GM23338 (cell line): Measurements from ENCODE around the gene CTXN3. TPM values are rescaled to one million over a fixed set of nuclear protein-coding genes. Genes with fewer than 3 reads are reported as not detected.
A peak's percentile ranks its signal among the peaks of the same experiment; 100 is the strongest.

ENCODE experiments used
- ATAC-seq: fragments of 200-7000 bp; cut with Tn5 transposase; 3 replicates; pipeline ENCODE4 v1.9.1; 2020
- DNase-seq: peaks from one replicate; pipeline ENCODE4 v3.0.0-alpha.2; 2015; ENCODE audit warnings: low spot score
- H2AFZ ChIP-seq: fragments of 200-600 bp; sonication (generic); 2 replicates; pipeline ENCODE4 v1.8.0; 2016; ENCODE audit warnings: antibody characterized with exemption, mild to moderate bottlenecking, moderate library complexity
- H3F3A ChIP-seq: fragments of 200-600 bp; sonication (generic); replicated peaks from 2 replicates; pipeline ENCODE4 v1.8.0; 2017; ENCODE audit warnings: antibody characterized with exemption, mixed run types, low read depth
- H3K27ac ChIP-seq: fragments of 200-600 bp; sonication (generic); 2 replicates; pipeline ENCODE4 v1.6.1; 2016; ENCODE audit warnings: low read depth
- H3K27me3 ChIP-seq: fragments of 200-600 bp; sonication (generic); 2 replicates; pipeline ENCODE4 v1.8.0; 2016; ENCODE audit warnings: mild to moderate bottlenecking, mixed run types, moderate library complexity; ENCODE audit not compliant: insufficient read depth
- H3K36me3 ChIP-seq: fragments of 200-600 bp; sonication (generic); 2 replicates; pipeline ENCODE4 v1.8.0; 2016; ENCODE audit warnings: mild to moderate bottlenecking; ENCODE audit not compliant: insufficient read depth
- H3K4me1 ChIP-seq: fragments of 200-600 bp; sonication (generic); 2 replicates; pipeline ENCODE4 v1.8.0; 2016; ENCODE audit warnings: mild to moderate bottlenecking, moderate library complexity; ENCODE audit not compliant: insufficient read depth
- H3K4me2 ChIP-seq: fragments of 200-600 bp; sonication (generic); 2 replicates; pipeline ENCODE4 v1.7.1; 2017; ENCODE audit warnings: mixed run types
- H3K4me3 ChIP-seq: fragments of 200-600 bp; sonication (generic); 2 replicates; pipeline ENCODE4 v1.6.1; 2016; ENCODE audit warnings: mixed run types
- H3K79me2 ChIP-seq: fragments of 200-600 bp; sonication (generic); replicated peaks from 2 replicates; pipeline ENCODE4 v1.8.0; 2017; ENCODE audit warnings: mild to moderate bottlenecking; ENCODE audit not compliant: insufficient read depth
- H3K9me2 ChIP-seq: fragments of 200-600 bp; sonication (generic); 2 replicates; pipeline ENCODE4 v1.8.0; 2017; ENCODE audit not compliant: insufficient read depth
- H4K20me1 ChIP-seq: fragments of 200-600 bp; sonication (generic); replicated peaks from 2 replicates; pipeline ENCODE4 v1.8.0; 2017; ENCODE audit warnings: mild to moderate bottlenecking; ENCODE audit not compliant: insufficient read depth
- H3K27ac Mint-ChIP-seq: 2 replicates; pipeline ENCODE4 v1.8.0; 2020; ENCODE audit warnings: inconsistent platforms, mild to moderate bottlenecking, moderate library complexity, mixed read lengths
- H3K27me3 Mint-ChIP-seq: 3 replicates; pipeline ENCODE4 v1.8.0; 2022; ENCODE audit warnings: low read depth, mild to moderate bottlenecking, moderate library complexity, mixed read lengths, inconsistent platforms; ENCODE audit not compliant: insufficient read depth, poor library complexity
- H3K36me3 Mint-ChIP-seq: 3 replicates; pipeline ENCODE4 v1.8.0; 2021; ENCODE audit warnings: low read depth, mild to moderate bottlenecking, inconsistent platforms, moderate library complexity, mixed read lengths
- H3K4me1 Mint-ChIP-seq: 3 replicates; pipeline ENCODE4 v1.8.0; 2020; ENCODE audit warnings: mild to moderate bottlenecking, inconsistent platforms, mixed read lengths
- H3K4me3 Mint-ChIP-seq: 3 replicates; pipeline ENCODE4 v1.8.0; 2021; ENCODE audit warnings: moderate library complexity, mild to moderate bottlenecking, inconsistent platforms, mixed read lengths
- H3K9me3 Mint-ChIP-seq: 3 replicates; pipeline ENCODE4 v1.8.0; 2020; ENCODE audit warnings: moderate library complexity, mild to moderate bottlenecking, inconsistent platforms, mixed read lengths
- CREB1 ChIP-seq: fragments of 250-450 bp; sonication (Bioruptor Pico); IDR thresholded peaks from 2 replicates; pipeline ENCODE4 v1.5.0; 2020; ENCODE audit warnings: low read depth, mild to moderate bottlenecking, moderate library complexity
- ETS1 ChIP-seq: IDR thresholded peaks from 2 replicates; pipeline ENCODE4 v1.6.1; 2016; ENCODE audit warnings: antibody characterized with exemption
- EZH2 ChIP-seq: fragments of 200-600 bp; sonication (generic); IDR thresholded peaks from one replicate; pipeline ENCODE4 v1.8.0; 2017; ENCODE audit warnings: antibody characterized with exemption, mild to moderate bottlenecking, low read depth; ENCODE audit not compliant: unreplicated experiment
- JUNB ChIP-seq: IDR thresholded peaks from one replicate; pipeline ENCODE4 v1.6.1; 2016; ENCODE audit warnings: antibody characterized with exemption; ENCODE audit not compliant: unreplicated experiment
- NANOG ChIP-seq: IDR thresholded peaks from 2 replicates; pipeline ENCODE4 v1.6.1; 2016; ENCODE audit warnings: antibody characterized with exemption, borderline replicate concordance
- POLR2AphosphoS5 ChIP-seq: IDR thresholded peaks from 2 replicates; pipeline ENCODE4 v1.6.1; 2016; ENCODE audit warnings: antibody characterized with exemption, low read depth
- ZNF114 ChIP-seq: fragments of 250-450 bp; sonication (Bioruptor Pico); IDR thresholded peaks from 2 replicates; pipeline ENCODE4 v1.5.0; 2020; ENCODE audit warnings: mild to moderate bottlenecking, moderate library complexity
- ZNF331 ChIP-seq: fragments of 250-450 bp; sonication (Bioruptor Pico); IDR thresholded peaks from 2 replicates; pipeline ENCODE4 v1.5.0; 2020; ENCODE audit warnings: low read depth, mild to moderate bottlenecking, moderate library complexity
- polyA plus RNA-seq: library from polyadenylated mRNA; unstranded; fragments of >200 nt; fragmentation: Nextera tagmentation; extraction: Ambion mirVana; gene quantifications from 2 replicates; pipeline ENCODE4 v1.2.1, GENCODE V29; 2016
- total RNA-seq: library from RNA; depleted of rRNA; stranded (reverse); fragments of >200 nt; shearing (Covaris generic); gene quantifications from 2 replicates; pipeline ENCODE4 v1.2.3, GENCODE V29; 2014
- TF ChIP-seq, protein P1 (sequence below), 2 experiments: fragments of 200-600 bp in 1 of 2; sonication (generic) in 1 of 2; conservative IDR thresholded peaks; 2 replicates each; pipeline versions ENCODE4 v1.5.1 to v1.6.1; 2016 to 2017; ENCODE audit warnings: antibody characterized with exemption in 2 of 2, low read depth in 2 of 2, mild to moderate bottlenecking in 2 of 2, moderate library complexity in 1 of 2

The CTXN3 gene
- total and polyA plus RNA-seq, 2 experiments from 2014 or later, result not detected

DNA sequence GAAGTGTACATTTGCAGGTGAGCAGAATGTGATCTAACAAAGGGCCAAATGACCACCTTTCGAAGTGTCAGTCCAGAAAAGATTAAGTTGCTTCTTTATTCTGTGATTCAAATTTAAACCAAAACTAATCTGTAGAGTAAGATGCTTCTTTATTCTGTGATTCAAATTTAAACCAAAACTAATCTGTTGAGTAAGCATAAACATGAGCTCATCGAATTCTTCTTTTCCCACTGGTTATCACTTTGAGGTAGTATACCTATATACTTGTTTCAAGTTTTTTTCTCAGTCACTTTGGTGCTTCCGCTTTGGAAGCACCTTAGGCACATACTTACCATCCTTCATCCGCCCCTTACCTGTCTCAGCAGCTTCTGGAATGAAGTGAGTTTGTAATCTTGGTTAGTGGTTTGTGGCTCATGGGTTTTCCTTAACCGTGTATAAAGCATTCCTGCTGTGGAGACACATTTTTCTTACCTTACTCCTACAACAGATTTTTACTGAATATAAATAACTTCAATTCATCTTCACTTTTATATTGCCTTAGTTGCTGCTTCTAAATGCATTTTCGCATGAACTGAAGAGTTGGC is 40.7 kb upstream of the CTXN3 start:
- Histone ChIP-seq H2AFZ (peak overlapping the region; percentile 4; the same call in 1 of the 2 replicates), H3K36me3 (no peaks in the 10 kb centered on the region), H3K27me3 (no peaks in the 10 kb centered on the region), H4K20me1 (no peaks in the 10 kb centered on the region), H3K4me3 (no peak overlapping the region), H3K79me2 (no peaks in the 10 kb centered on the region), H3K4me1 (peaks cover 9% of the 10 kb centered on the region), H3F3A (no peaks in the 10 kb centered on the region), H3K4me2 (no peak overlapping the region), H3K9me2 (no peaks in the 10 kb centered on the region), H3K27ac (no peak overlapping the region)
- Mint-ChIP-seq H3K36me3 (no peaks in the 10 kb centered on the region), H3K9me3 (no peaks in the 10 kb centered on the region; the same call in 2 of the 3 replicates), H3K4me3 (no peak overlapping the region), H3K27me3 (no peaks in the 10 kb centered on the region), H3K4me1 (peaks cover 16% of the 10 kb centered on the region), H3K27ac (no peak overlapping the region)
- no peak for TF ChIP-seq POLR2AphosphoS5
- TF ChIP-seq CREB1 (CRISPR knock-in tag), result no peak
- TF ChIP-seq JUNB, result no peak
- no peak for TF ChIP-seq ETS1
- ATAC-seq (no peak), DNase-seq (no peak)

DNA sequence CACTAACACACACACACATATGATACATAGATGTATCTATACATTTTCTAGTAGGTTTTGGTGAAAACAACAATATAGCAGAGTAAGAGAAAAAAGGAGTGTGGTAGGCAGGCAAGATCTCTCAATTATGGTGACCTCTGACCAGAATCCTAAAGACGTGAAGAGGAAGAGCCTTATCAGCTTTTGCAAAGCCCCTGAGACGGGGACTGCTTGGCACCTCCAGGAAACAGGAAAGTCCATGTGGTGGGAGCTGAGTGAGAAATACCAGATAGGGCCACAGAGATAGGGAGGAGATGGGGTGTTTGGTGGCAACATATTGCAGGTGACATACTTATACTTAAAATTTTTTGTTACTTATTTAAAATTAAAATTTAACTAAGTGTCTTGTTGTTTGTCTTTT is 39.9 kb upstream of the CTXN3 start:
- Histone ChIP-seq H4K20me1 (no peaks in the 10 kb centered on the region), H2AFZ (no peak overlapping the region), H3K4me1 (peaks cover under 1% of the 10 kb centered on the region), H3K79me2 (no peaks in the 10 kb centered on the region), H3K27me3 (no peaks in the 10 kb centered on the region), H3K36me3 (no peaks in the 10 kb centered on the region), H3K27ac (no peak overlapping the region), H3K4me3 (no peak overlapping the region), H3K4me2 (no peak overlapping the region), H3K9me2 (no peaks in the 10 kb centered on the region), H3F3A (no peaks in the 10 kb centered on the region)
- TF ChIP-seq, protein P1, sequence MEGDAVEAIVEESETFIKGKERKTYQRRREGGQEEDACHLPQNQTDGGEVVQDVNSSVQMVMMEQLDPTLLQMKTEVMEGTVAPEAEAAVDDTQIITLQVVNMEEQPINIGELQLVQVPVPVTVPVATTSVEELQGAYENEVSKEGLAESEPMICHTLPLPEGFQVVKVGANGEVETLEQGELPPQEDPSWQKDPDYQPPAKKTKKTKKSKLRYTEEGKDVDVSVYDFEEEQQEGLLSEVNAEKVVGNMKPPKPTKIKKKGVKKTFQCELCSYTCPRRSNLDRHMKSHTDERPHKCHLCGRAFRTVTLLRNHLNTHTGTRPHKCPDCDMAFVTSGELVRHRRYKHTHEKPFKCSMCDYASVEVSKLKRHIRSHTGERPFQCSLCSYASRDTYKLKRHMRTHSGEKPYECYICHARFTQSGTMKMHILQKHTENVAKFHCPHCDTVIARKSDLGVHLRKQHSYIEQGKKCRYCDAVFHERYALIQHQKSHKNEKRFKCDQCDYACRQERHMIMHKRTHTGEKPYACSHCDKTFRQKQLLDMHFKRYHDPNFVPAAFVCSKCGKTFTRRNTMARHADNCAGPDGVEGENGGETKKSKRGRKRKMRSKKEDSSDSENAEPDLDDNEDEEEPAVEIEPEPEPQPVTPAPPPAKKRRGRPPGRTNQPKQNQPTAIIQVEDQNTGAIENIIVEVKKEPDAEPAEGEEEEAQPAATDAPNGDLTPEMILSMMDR (conservative IDR thresholded peaks at IDR 0.05; ENCODE audit: low read depth in 2 of 2), result no peak
- TF ChIP-seq NANOG (no peak), POLR2AphosphoS5 (no peak), ZNF114 (CRISPR knock-in tag) (no peak), ZNF331 (CRISPR knock-in tag) (no peak), EZH2 (no peak), ETS1 (no peak), JUNB (no peak), CREB1 (CRISPR knock-in tag) (no peak)
- DNase-seq, result no peak
- ATAC-seq, result no peak; the same call in 2 of the 3 replicates
- no peaks in the 10 kb centered on the region for H3K36me3 Mint-ChIP-seq
- H3K27ac Mint-ChIP-seq, result no peak overlapping the region
- no peak overlapping the region for H3K4me3 Mint-ChIP-seq
- H3K4me1 Mint-ChIP-seq, result peaks cover 8% of the 10 kb centered on the region
- no peaks in the 10 kb centered on the region; the same call in 2 of the 3 replicates for H3K9me3 Mint-ChIP-seq
- no peaks in the 10 kb centered on the region for H3K27me3 Mint-ChIP-seq
